H7 (cell line): Measurements from ENCODE around the gene PCK2. TPM values are rescaled to one million over a fixed set of nuclear protein-coding genes. Genes with fewer than 3 reads are reported as not detected.

Experiments used
- DNase-seq: peaks from one replicate; pipeline ENCODE4 v3.0.0; 2012
- H3K27me3 ChIP-seq: 2 replicates; pipeline ENCODE4 v1.6.0; 2011; ENCODE audit warnings: mild to moderate bottlenecking, low read length; ENCODE audit not compliant: control insufficient read depth, insufficient read depth
- H3K36me3 ChIP-seq: replicated peaks from 2 replicates; pipeline ENCODE4 v1.5.1; 2011; ENCODE audit warnings: low read length; ENCODE audit not compliant: control insufficient read depth, insufficient read depth
- H3K4me3 ChIP-seq: 2 replicates; pipeline ENCODE4 v1.5.1; 2011; ENCODE audit warnings: low read depth, mild to moderate bottlenecking, control low read depth, low read length, moderate library complexity; ENCODE audit not compliant: insufficient read depth
- total RNA-seq: library from RNA; depleted of rRNA; stranded (reverse); fragments of >200 nt; shearing (Covaris generic); gene quantifications from 2 replicates; pipeline ENCODE4 v1.2.3, GENCODE V29; 2014

The PCK2 gene
- total RNA-seq, 1 experiment from 2014 or later = 80.1 TPM

- Histone ChIP-seq H3K36me3 (no peaks in the 10 kb centered on the region), H3K4me3 (no peak overlapping the region)
- no peak for DNase-seq
Measured at GRCh38 chr14:24067133-24068082, 26.7 kb upstream of the PCK2 start.

GRCh38 chr14:24068711-24069410 lies 25.2 kb upstream of the PCK2 start:
- no peak for DNase-seq
- no peak overlapping the region for H3K4me3 ChIP-seq
- H3K27me3 ChIP-seq = no peaks in the 10 kb centered on the region
- H3K36me3 ChIP-seq = no peaks in the 10 kb centered on the region

More at GRCh38 chr14:24067133-24068082, 26.7 kb upstream of the PCK2 start:
- H3K27me3 ChIP-seq = no peaks in the 10 kb centered on the region

- Histone ChIP-seq H3K36me3 (no peaks in the 10 kb centered on the region), H3K27me3 (no peaks in the 10 kb centered on the region), H3K4me3 (no peak overlapping the region)
- DNase-seq = no peak
Measured at GRCh38 chr14:24069411-24069735, 24.7 kb upstream of the PCK2 start.

GRCh38 chr14:24070285-24071143 lies 23.6 kb upstream of the PCK2 start:
- no peaks in the 10 kb centered on the region for H3K36me3 ChIP-seq
- H3K27me3 ChIP-seq = no peaks in the 10 kb centered on the region
- H3K4me3 ChIP-seq = no peak overlapping the region
- no peak for DNase-seq

- no peak for DNase-seq
- Histone ChIP-seq H3K4me3 (no peak within 1 kb of the TSS), H3K27me3 (no peaks in the 10 kb centered on the region), H3K36me3 (no peaks in the 10 kb centered on the region)
Measured at GRCh38 chr14:24071144-24071697, 22.9 kb upstream of the PCK2 start, which contains the start of gene CPNE6. CPNE6 (plus strand) TSS chr14:24071562; CDS start chr14:24072937, 1,375 bp downstream.

GRCh38 chr14:24071836-24072430 lies 22.2 kb upstream of the PCK2 start:
- H3K36me3 ChIP-seq = no peaks in the 10 kb centered on the region
- no peak for DNase-seq
- no peak overlapping the region for H3K4me3 ChIP-seq
- H3K27me3 ChIP-seq = no peaks in the 10 kb centered on the region

- Histone ChIP-seq H3K27me3 (no peaks in the 10 kb centered on the region), H3K4me3 (no peak overlapping the region), H3K36me3 (no peaks in the 10 kb centered on the region)
- DNase-seq = no peak
Measured at GRCh38 chr14:24072436-24072835, 21.7 kb upstream of the PCK2 start.

- DNase-seq = peak; percentile 56
- no peaks in the 10 kb centered on the region for H3K27me3 ChIP-seq
Measured at GRCh38 chr14:24072881-24073877, 20.9 kb upstream of the PCK2 start.

GRCh38 chr14:24074625-24075484 lies 19.3 kb upstream of the PCK2 start:
- Histone ChIP-seq H3K4me3 (no peak overlapping the region), H3K27me3 (no peaks in the 10 kb centered on the region; the same call in 1 of the 2 replicates), H3K36me3 (no peaks in the 10 kb centered on the region)
- no peak for DNase-seq

More at GRCh38 chr14:24072881-24073877, 20.9 kb upstream of the PCK2 start:
- Histone ChIP-seq H3K4me3 (no peak overlapping the region), H3K36me3 (no peaks in the 10 kb centered on the region)

GRCh38 chr14:24075485-24076301 lies 18.4 kb upstream of the PCK2 start:
- DNase-seq = peak; percentile 52
- no peaks in the 10 kb centered on the region for H3K36me3 ChIP-seq
- no peak overlapping the region for H3K4me3 ChIP-seq
- peaks cover 4% of the 10 kb centered on the region; the same call in 1 of the 2 replicates for H3K27me3 ChIP-seq

GRCh38 chr14:24076302-24076601 lies 17.9 kb upstream of the PCK2 start:
- Histone ChIP-seq H3K36me3 (no peaks in the 10 kb centered on the region), H3K4me3 (no peak overlapping the region), H3K27me3 (peaks cover 4% of the 10 kb centered on the region; the same call in 1 of the 2 replicates)
- peak; percentile 53 for DNase-seq

- DNase-seq = no peak
- peaks cover 11% of the 10 kb centered on the region; the same call in 1 of the 2 replicates for H3K27me3 ChIP-seq
- no peaks in the 10 kb centered on the region for H3K36me3 ChIP-seq
- no peak overlapping the region for H3K4me3 ChIP-seq
Measured at GRCh38 chr14:24077086-24077485, 17.0 kb upstream of the PCK2 start.
